ENCODE measurements around the gene NCAM1. TPM values are rescaled to one million over a fixed set of nuclear protein-coding genes. Genes with fewer than 3 reads are reported as not detected.

NCAM1 gene
- total RNA-seq, 1 experiment from 2014 or later, result 0.22 TPM

DNA sequence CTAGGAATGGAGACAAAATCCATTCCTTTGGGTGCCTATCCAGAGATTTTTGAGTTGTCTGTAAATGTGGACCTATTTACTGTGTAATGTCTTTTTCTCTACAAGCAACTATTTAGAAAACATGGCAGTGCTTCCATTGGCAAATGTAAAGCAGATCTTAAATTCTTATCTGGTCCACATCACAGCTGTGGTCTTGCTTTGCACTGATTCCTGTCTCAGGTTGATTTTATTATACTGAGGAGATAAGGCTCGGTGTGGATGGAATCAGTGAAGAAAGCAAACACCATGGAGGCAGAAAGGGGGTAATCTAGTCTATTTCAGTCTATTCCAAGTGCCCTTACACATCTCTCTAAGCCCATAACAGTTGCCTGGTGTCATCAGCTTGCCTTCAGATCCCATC lies 160.5 kb downstream of the NCAM1 start:
- DNase-seq (ENCODE audit: low read depth, low spot score) (no peak), ATAC-seq (no peak)
- no peaks in the 10 kb centered on the region for H3K9me2 ChIP-seq (ENCODE audit: insufficient read depth)
- intact Hi-C loops (cut with micrococcal nuclease), result no loop called here
- no peaks in the 10 kb centered on the region for H3K79me2 ChIP-seq (ENCODE audit: insufficient read depth, low read length)
- H3K9me3 ChIP-seq (ENCODE audit: control insufficient read depth in 1 of 2, insufficient read depth in 1 of 2, low read depth in 1 of 2, low read length in 2 of 2), result no peaks in the 10 kb centered on the region
- TF ChIP-seq ELF1 (IDR thresholded peaks at IDR 0.05; ENCODE audit: borderline replicate concordance, low read depth), result no peak
- no peak overlapping the region for H3K4me2 ChIP-seq (ENCODE audit: low read length)
- no peak overlapping the region for H3K27ac ChIP-seq (ENCODE audit: low read depth, low read length)
- ChIA-PET CTCF (no interaction called here), POLR2A (no interaction called here), RAD21 (ENCODE audit: low non-redundant PET in 1 of 2, low total read pairs in 2 of 2, uncharacterized antibody in 2 of 2, unreplicated experiment in 2 of 2) (no interaction called here)
- no peaks in the 10 kb centered on the region for H3K36me3 ChIP-seq (ENCODE audit: control insufficient read depth in 1 of 2, insufficient read depth in 2 of 2, low read length in 2 of 2)
- no peaks in the 10 kb centered on the region for H3K4me1 ChIP-seq (ENCODE audit: control insufficient read depth in 1 of 2, insufficient read depth in 2 of 2, low read length in 2 of 2)
- H3K4me3 ChIP-seq (replicated peaks in 1 of 2; ENCODE audit: low read depth in 1 of 2, low read length in 2 of 2), result no peak overlapping the region
- no peaks in the 10 kb centered on the region for H4K20me1 ChIP-seq (ENCODE audit: insufficient read depth)
- no peak overlapping the region for H3K9ac ChIP-seq (ENCODE audit: low read length)
- peaks cover 52% of the 10 kb centered on the region for H3K27me3 ChIP-seq (ENCODE audit: insufficient read depth, low read length)
- no TSS peak for BruUV-seq (replicated peaks)
- H2AFZ ChIP-seq (ENCODE audit: low read depth, low read length, poor library complexity, severe bottlenecking), result no peak overlapping the region

DNA sequence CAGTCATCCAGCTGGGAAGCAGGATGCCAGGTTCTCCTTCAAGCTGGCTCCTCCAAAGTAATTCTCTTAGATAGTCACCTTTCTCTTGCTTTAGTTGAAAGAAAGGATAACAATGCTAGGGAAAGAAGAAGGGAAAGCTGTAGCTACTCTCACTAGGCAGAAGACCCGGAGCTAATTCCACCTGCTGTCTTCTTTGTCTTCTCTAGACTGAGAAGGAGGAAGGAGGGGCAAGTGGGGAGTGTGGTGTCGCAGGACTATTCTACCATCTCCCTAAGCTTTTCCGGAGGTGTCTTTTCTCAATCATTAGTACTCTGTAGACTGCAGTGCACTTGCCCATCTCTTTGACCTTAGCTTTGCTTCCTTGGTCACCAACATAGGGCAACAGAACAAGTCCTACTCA lies 162.8 kb downstream of the NCAM1 start:
- POLR2A ChIA-PET, result no interaction called here
- no peaks in the 10 kb centered on the region for H3K36me3 ChIP-seq (ENCODE audit: control insufficient read depth in 1 of 2, insufficient read depth in 2 of 2, low read length in 2 of 2)
- BruUV-seq (replicated peaks), result no TSS peak
- H2AFZ ChIP-seq (ENCODE audit: low read depth, low read length, poor library complexity, severe bottlenecking), result no peak overlapping the region
- H3K4me3 ChIP-seq (replicated peaks in 1 of 2; ENCODE audit: low read depth in 1 of 2, low read length in 2 of 2), result no peak overlapping the region
- H3K4me2 ChIP-seq (ENCODE audit: low read length), result no peak overlapping the region
- no peaks in the 10 kb centered on the region for H3K9me2 ChIP-seq (ENCODE audit: insufficient read depth)
- no peaks in the 10 kb centered on the region for H3K4me1 ChIP-seq (ENCODE audit: control insufficient read depth in 1 of 2, insufficient read depth in 2 of 2, low read length in 2 of 2)
- no peak for DNase-seq (ENCODE audit: low read depth, low spot score)
- CTCF ChIA-PET, result interaction anchor here (1.5 kb wide), 1 partner anchor 10 kb away, joined by 3 read pairs; no protein-coding TSS in a partner anchor
- H3K27ac ChIP-seq (ENCODE audit: low read depth, low read length), result no peak overlapping the region
- ATAC-seq, result no peak
- peaks cover 48% of the 10 kb centered on the region for H3K27me3 ChIP-seq (ENCODE audit: insufficient read depth, low read length)
- H3K9ac ChIP-seq (ENCODE audit: low read length), result no peak overlapping the region
- no peaks in the 10 kb centered on the region for H3K79me2 ChIP-seq (ENCODE audit: insufficient read depth, low read length)
- no peak for TF ChIP-seq REST (IDR thresholded peaks at IDR 0.05; ENCODE audit: low read depth)
- TF ChIP-seq EGR1 (IDR thresholded peaks at IDR 0.05; ENCODE audit: low read depth), result no peak
- no peak for TF ChIP-seq EZH2 (IDR thresholded peaks at IDR 0.05)
- no peak for TF ChIP-seq JUND (IDR thresholded peaks at IDR 0.05)
- no peak for TF ChIP-seq SIN3A (IDR thresholded peaks at IDR 0.05; ENCODE audit: low read depth)
- no peak for TF ChIP-seq CTCF (IDR thresholded peaks at IDR 0.05 in 2 of 3, conservative IDR thresholded peaks at IDR 0.05 in 1 of 3; ENCODE audit: borderline replicate concordance in 1 of 3, insufficient read depth in 1 of 3, low read depth in 2 of 3, low read length in 2 of 3)
- no peak for TF ChIP-seq CEBPB (IDR thresholded peaks at IDR 0.05; ENCODE audit: low read depth)
- no peak for TF ChIP-seq ATF3 (IDR thresholded peaks at IDR 0.05)
- H3K9me3 ChIP-seq (ENCODE audit: control insufficient read depth in 1 of 2, insufficient read depth in 1 of 2, low read depth in 1 of 2, low read length in 2 of 2), result no peaks in the 10 kb centered on the region
- intact Hi-C loops (cut with micrococcal nuclease), result no loop called here
- H4K20me1 ChIP-seq (ENCODE audit: insufficient read depth), result no peaks in the 10 kb centered on the region
- RAD21 ChIA-PET (ENCODE audit: low non-redundant PET in 1 of 2, low total read pairs in 2 of 2, uncharacterized antibody in 2 of 2, unreplicated experiment in 2 of 2), result no interaction called here
